ENCODE data around the gene ABCA7. TPM values are rescaled to one million over a fixed set of nuclear protein-coding genes. Genes with fewer than 3 reads are reported as not detected.

Gene ABCA7
- total and polyA plus RNA-seq, 3 donors from 2014 or later: 7.3 to 14.6 (median 12.1) TPM

GRCh38 chr19:1064661-1065605 is 25.0 kb downstream of the ABCA7 start:
- Histone ChIP-seq H3K9me3 (no peaks in the 10 kb centered on the region), H3K36me3 (ENCODE audit: low read depth, missing control alignments) (no peaks in the 10 kb centered on the region), H3K27me3 (no peaks in the 10 kb centered on the region), H3K4me3 (no peak overlapping the region), H3K4me1 (peaks cover 4% of the 10 kb centered on the region), H3K27ac (no peak overlapping the region)
- WGBS, 2 donors: 7 to 9% methylated on average over 25 to 60 of the region's 60 CpGs
- TF ChIP-seq CTCF (IDR thresholded peaks at IDR 0.05) (peak; percentile 60 to 83 (median 68)), POLR2A (IDR thresholded peaks at IDR 0.05) (no peak)
- intact Hi-C loops (cut with DNase I; ENCODE audit: low total_unique reads): no loop called here
- peak; percentile 61 for DNase-seq

- Histone ChIP-seq H3K4me3 (no peak overlapping the region), H3K36me3 (ENCODE audit: low read depth, missing control alignments) (no peaks in the 10 kb centered on the region), H3K9me3 (no peaks in the 10 kb centered on the region), H3K4me1 (peaks cover 4% of the 10 kb centered on the region), H3K27me3 (peaks cover 2% of the 10 kb centered on the region), H3K27ac (no peak overlapping the region)
- DNase-seq: no peak
- TF ChIP-seq CTCF (IDR thresholded peaks at IDR 0.05) (no peak), POLR2A (IDR thresholded peaks at IDR 0.05) (no peak)
- 67% methylated on average over 17 of the region's 17 CpGs; no CpG with 5 or more reads in 1 of the 2 donors for WGBS, 2 donors
- intact Hi-C loops (cut with DNase I; ENCODE audit: low total_unique reads): no loop called here
Measured at GRCh38 chr19:1065606-1066109, 25.8 kb downstream of the ABCA7 start.

GRCh38 chr19:1066251-1066747 is 26.4 kb downstream of the ABCA7 start:
- peaks cover 4% of the 10 kb centered on the region for H3K4me1 ChIP-seq
- TF ChIP-seq CTCF (IDR thresholded peaks at IDR 0.05) (no peak), POLR2A (IDR thresholded peaks at IDR 0.05) (no peak)
- peak overlapping the region in 1 of 2 donors; percentile 46 for H3K4me3 ChIP-seq
- no peak overlapping the region for H3K27ac ChIP-seq
- H3K9me3 ChIP-seq: no peaks in the 10 kb centered on the region
- DNase-seq: no peak
- no peaks in the 10 kb centered on the region for H3K36me3 ChIP-seq (ENCODE audit: low read depth, missing control alignments)
- H3K27me3 ChIP-seq: peaks cover 4% of the 10 kb centered on the region
- intact Hi-C loops (cut with DNase I; ENCODE audit: low total_unique reads): no loop called here
- WGBS, 2 donors: 39 to 47% methylated on average over 16 to 17 of the region's 17 CpGs

- H3K4me3 ChIP-seq: peak within 1 kb of the TSS; percentile 29 to 46
- no peak within 1 kb of the TSS for H3K27ac ChIP-seq
- peaks cover 4% of the 10 kb centered on the region for H3K27me3 ChIP-seq
- no peaks in the 10 kb centered on the region for H3K36me3 ChIP-seq (ENCODE audit: low read depth, missing control alignments)
- peaks cover 4% of the 10 kb centered on the region for H3K4me1 ChIP-seq
- H3K9me3 ChIP-seq: no peaks in the 10 kb centered on the region
- DNase-seq: no peak
- WGBS, 2 donors: 2 to 7% methylated on average over 8 to 43 of the region's 61 CpGs
- intact Hi-C loops (cut with DNase I; ENCODE audit: low total_unique reads): no loop called here
- TF ChIP-seq POLR2A (IDR thresholded peaks at IDR 0.05): no peak
- no peak for TF ChIP-seq CTCF (IDR thresholded peaks at IDR 0.05)
Measured at GRCh38 chr19:1066748-1067340, 26.9 kb downstream of the ABCA7 start, which contains the start of gene ARHGAP45. ARHGAP45 (plus strand) TSS chr19:1067167; CDS start chr19:1067406, 239 bp downstream.

Measured in testis (tissue), 3 donors.